Calu3 (cell line): ENCODE data around the gene ALDOC. TPM values are rescaled to one million over a fixed set of nuclear protein-coding genes. Genes with fewer than 3 reads are reported as not detected.

ENCODE experiments used
- BruUV-seq: library from RNA; stranded (reverse); fragments of 400-500 nt; replicated peaks from 2 replicates; lab custom pipeline; 2021; lab: Mats Ljungman, UMichigan
- CTCF ChIA-PET: fragments of 300-600 bp; sonication (Branson Sonifier 250); formaldehyde crosslinking; loops from one replicate; lab custom pipeline; 2022; ENCODE audit warnings: antibody characterized with exemption; lab: Charles Lee
- DNase-seq: peaks from one replicate; pipeline ENCODE4 v3.0.0; 2022
- H3K27ac Mint-ChIP-seq: one replicate; pipeline ENCODE4 v1.8.0; 2022; ENCODE audit warnings: mixed read lengths; ENCODE audit not compliant: unreplicated experiment
- H3K27me3 Mint-ChIP-seq: one replicate; pipeline ENCODE4 v1.8.0; 2022; ENCODE audit warnings: mixed read lengths; ENCODE audit not compliant: unreplicated experiment
- H3K36me3 Mint-ChIP-seq: one replicate; pipeline ENCODE4 v1.8.0; 2022; ENCODE audit warnings: mild to moderate bottlenecking, moderate library complexity, mixed read lengths; ENCODE audit not compliant: insufficient read depth, unreplicated experiment
- H3K4me1 Mint-ChIP-seq: one replicate; pipeline ENCODE4 v1.8.0; 2022; ENCODE audit warnings: mild to moderate bottlenecking, low read depth, mixed read lengths; ENCODE audit not compliant: unreplicated experiment
- H3K4me3 Mint-ChIP-seq: one replicate; pipeline ENCODE4 v1.8.0; 2022; ENCODE audit warnings: mild to moderate bottlenecking, low read depth, moderate library complexity, mixed read lengths; ENCODE audit not compliant: unreplicated experiment
- H3K9me3 Mint-ChIP-seq: one replicate; pipeline ENCODE4 v1.8.0; 2022; ENCODE audit warnings: low read depth, mixed read lengths; ENCODE audit not compliant: unreplicated experiment
- intact Hi-C: fragments of 100-400 bp; cut with micrococcal nuclease; formaldehyde crosslinking; loops from one replicate; pipeline ENCODE4 v1.10.0; 2022; ENCODE audit not compliant: unreplicated experiment
- total RNA-seq: library from RNA; stranded (reverse); gene quantifications from 2 replicates; pipeline ENCODE4 v1.2.3, GENCODE V29; 2022
- TF ChIP-seq, protein P1 (sequence below): fragments of 200-600 bp; IDR thresholded peaks from one replicate; pipeline ENCODE4 v1.8.0; 2022; ENCODE audit warnings: antibody characterized with exemption; ENCODE audit not compliant: unreplicated experiment

ALDOC gene
- total RNA-seq, 1 experiment from 2014 or later, result 2.6 TPM

DNA sequence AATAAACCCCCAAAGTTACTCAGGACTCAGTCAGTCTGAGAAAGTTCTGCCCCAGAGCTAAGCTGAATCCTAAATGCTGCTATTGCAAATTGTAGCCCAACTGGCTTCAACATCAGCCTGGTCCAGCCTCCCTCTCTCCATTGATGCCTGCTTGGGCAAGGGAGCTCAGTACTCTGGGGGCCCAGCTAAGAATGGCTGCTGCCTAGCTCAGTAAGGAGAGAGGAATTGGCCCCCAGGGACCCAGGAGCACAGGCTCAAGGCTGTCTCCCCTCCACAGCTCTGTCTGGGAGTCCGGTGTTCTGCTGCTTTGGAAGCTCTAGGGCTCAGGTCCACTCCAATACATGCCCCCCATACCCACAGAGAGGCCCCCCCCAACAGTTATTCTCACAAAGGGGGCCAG, 25.8 kb downstream of the ALDOC start:
- no TSS peak for BruUV-seq
- Mint-ChIP-seq H3K4me1 (peaks cover 12% of the 10 kb centered on the region), H3K27me3 (no peaks in the 10 kb centered on the region), H3K36me3 (peaks cover 19% of the 10 kb centered on the region), H3K27ac (no peak overlapping the region), H3K9me3 (no peaks in the 10 kb centered on the region), H3K4me3 (peak overlapping the region; percentile 80)
- intact Hi-C loops, result no loop called here
- no peak for DNase-seq
- CTCF ChIA-PET, result no interaction called here
- TF ChIP-seq, protein P1, sequence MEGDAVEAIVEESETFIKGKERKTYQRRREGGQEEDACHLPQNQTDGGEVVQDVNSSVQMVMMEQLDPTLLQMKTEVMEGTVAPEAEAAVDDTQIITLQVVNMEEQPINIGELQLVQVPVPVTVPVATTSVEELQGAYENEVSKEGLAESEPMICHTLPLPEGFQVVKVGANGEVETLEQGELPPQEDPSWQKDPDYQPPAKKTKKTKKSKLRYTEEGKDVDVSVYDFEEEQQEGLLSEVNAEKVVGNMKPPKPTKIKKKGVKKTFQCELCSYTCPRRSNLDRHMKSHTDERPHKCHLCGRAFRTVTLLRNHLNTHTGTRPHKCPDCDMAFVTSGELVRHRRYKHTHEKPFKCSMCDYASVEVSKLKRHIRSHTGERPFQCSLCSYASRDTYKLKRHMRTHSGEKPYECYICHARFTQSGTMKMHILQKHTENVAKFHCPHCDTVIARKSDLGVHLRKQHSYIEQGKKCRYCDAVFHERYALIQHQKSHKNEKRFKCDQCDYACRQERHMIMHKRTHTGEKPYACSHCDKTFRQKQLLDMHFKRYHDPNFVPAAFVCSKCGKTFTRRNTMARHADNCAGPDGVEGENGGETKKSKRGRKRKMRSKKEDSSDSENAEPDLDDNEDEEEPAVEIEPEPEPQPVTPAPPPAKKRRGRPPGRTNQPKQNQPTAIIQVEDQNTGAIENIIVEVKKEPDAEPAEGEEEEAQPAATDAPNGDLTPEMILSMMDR, result no peak

DNA sequence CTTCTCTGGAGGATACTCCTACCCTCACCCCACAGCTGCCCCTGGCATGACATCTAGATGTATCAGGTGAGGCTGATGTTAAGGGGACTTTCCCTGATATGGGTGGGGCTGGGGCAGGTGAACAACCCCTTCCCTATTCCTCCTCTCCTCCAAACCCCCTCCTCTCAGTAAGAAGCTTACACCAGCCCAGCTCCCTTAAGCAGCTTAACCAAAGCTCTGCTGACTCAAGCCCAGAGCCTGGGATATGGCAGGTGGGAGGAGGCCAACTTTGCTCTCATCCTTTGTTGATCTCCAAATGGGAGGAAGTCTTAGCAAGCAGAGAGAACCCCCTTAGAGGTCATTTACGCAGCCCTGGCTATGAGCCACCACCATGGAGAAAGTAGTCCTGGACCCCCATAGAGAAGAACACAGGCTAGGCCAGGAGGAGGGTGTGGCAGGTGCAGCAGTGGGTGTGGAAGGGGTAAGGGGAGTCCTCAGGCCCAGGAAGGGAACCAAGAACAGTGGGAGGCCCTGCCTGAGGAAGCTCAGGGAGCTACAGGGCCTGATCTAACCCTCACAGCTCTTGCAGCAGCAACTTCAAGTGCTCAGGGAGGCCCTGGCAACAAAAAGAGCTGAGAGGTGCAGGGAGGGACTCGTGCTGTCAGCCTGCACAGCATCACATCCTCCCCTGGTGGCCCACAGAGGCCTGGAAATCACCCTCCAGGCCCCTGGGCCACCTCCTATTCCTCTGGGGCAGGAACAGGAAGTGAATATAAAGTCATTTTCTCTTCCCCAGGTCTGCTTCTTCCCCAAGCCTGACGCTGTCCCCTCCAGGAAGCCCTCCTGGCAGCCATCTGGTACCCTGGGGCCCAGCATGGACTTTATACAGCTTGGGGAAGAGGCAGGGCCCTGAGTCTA, 27.2 kb downstream of the ALDOC start:
- intact Hi-C loops, result no loop called here
- DNase-seq, result no peak
- no TSS peak for BruUV-seq
- H3K4me1 Mint-ChIP-seq, result peaks cover 12% of the 10 kb centered on the region
- H3K9me3 Mint-ChIP-seq, result no peaks in the 10 kb centered on the region
- no peak overlapping the region for H3K27ac Mint-ChIP-seq
- TF ChIP-seq, protein P1, result no peak
- no peak overlapping the region for H3K4me3 Mint-ChIP-seq
- H3K36me3 Mint-ChIP-seq, result peaks cover 19% of the 10 kb centered on the region
- CTCF ChIA-PET, result no interaction called here
- H3K27me3 Mint-ChIP-seq, result peaks cover 13% of the 10 kb centered on the region

DNA sequence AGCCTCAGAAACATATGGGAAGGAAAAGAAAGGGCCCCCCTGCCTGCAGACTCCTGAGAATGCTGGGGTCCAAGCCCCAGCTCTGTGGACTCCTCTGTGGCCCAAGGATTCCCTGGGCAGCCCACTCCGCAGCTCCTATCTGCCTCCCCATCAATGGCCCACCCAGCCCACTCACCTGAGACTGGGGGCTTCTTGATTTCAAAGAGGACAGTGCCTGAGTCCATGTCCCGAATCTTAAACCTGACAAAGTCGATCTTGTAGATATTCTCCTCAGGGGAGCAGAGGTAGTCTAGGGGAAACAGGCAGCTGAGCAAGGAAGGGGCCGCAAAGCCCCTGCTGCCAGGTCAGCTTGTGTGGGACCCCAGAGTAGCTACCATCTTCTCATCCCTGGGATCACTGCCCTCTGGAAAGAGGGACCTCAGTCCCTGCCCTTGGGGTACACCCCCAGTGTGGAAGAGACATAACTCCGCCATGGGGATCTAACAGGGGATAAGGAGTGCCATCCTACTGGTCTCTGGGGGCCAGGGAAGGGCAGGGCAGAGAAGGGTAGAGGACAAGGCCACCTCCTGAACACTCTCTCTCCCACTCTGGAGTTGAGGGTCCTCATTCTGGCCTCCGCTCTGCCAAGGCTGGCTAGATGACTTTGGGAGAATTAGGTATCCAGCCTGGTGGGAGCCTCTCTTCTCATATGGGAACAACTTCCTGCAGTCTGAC, 28.1 kb downstream of the ALDOC start:
- H3K27me3 Mint-ChIP-seq, result peaks cover 15% of the 10 kb centered on the region
- CTCF ChIA-PET, result interaction anchor here (0.8 kb wide), 1 partner anchor 51 kb away, joined by 3 read pairs; no protein-coding TSS in a partner anchor
- TF ChIP-seq, protein P1, result no peak
- peaks cover 12% of the 10 kb centered on the region for H3K4me1 Mint-ChIP-seq
- no peaks in the 10 kb centered on the region for H3K9me3 Mint-ChIP-seq
- intact Hi-C loops, result no loop called here
- no TSS peak for BruUV-seq
- H3K4me3 Mint-ChIP-seq, result no peak overlapping the region
- H3K36me3 Mint-ChIP-seq, result peaks cover 19% of the 10 kb centered on the region
- no peak overlapping the region for H3K27ac Mint-ChIP-seq
- DNase-seq, result no peak

DNA sequence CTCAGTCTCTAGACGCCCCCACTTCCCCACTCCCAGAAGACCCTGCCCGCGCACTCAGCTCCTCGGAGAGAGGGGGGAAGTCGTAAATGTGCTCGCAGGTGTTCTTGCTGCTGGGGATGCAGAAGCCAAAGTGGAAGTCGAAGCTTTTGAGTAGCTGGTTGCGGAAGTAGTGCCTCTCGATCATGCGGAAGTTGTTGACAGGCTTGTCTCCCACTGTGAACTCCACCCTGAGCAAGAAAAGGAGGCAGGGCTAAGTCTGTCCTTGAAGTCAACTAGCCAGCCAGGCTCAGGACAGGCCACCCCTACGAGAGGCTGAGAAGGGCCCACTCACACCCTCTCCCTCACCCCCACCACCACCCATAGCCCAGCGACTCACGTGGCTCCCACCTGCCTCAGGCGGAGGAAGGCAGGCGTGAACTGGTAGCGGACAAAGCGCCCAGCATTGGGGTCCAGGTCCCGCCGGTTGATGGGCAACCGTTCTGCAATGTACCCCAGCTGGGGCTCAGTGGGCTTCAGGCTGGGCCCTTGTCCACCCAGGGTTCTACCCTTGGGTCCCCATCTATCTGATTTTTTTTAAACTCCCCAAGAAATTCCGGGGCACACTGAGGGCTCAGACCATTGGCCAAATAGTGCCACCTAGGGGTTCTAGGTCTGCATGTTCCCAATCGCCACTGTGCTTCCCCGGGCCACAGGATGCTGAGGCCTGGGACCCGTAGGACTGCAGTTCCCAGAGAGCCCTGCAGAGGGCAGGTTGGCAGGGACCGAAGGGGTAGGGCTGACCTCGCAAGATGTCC, 28.9 kb downstream of the ALDOC start:
- peaks cover 15% of the 10 kb centered on the region for H3K27me3 Mint-ChIP-seq
- no peak overlapping the region for H3K27ac Mint-ChIP-seq
- no peak overlapping the region for H3K4me3 Mint-ChIP-seq
- intact Hi-C loops, result no loop called here
- H3K36me3 Mint-ChIP-seq, result peaks cover 16% of the 10 kb centered on the region
- CTCF ChIA-PET, result interaction anchor here (0.8 kb wide), 1 partner anchor 50 kb away, joined by 3 read pairs; no protein-coding TSS in a partner anchor
- peaks cover 12% of the 10 kb centered on the region for H3K4me1 Mint-ChIP-seq
- TF ChIP-seq, protein P1, result peak; percentile 88
- DNase-seq, result peak; percentile 87
- H3K9me3 Mint-ChIP-seq, result no peaks in the 10 kb centered on the region
- BruUV-seq, result no TSS peak
